ENCODE measurements around the gene NFE2L3. TPM values are rescaled to one million over a fixed set of nuclear protein-coding genes. Genes with fewer than 3 reads are reported as not detected.

NFE2L3 gene
- total and polyA plus RNA-seq, 2 of the 8 experiments (the other 6 are each of a cell fraction or from before 2014, with no cell fraction given), result 64.9 to 76.5 TPM

- Histone ChIP-seq H3K4ac (replicated peaks; ENCODE audit: insufficient read length, low read depth, low read length) (peak overlapping the region; percentile 96), H4K8ac (ENCODE audit: extremely low read depth, insufficient read depth, low read length) (peak overlapping the region; percentile 73; the same call in 1 of the 2 replicates), H2BK15ac (ENCODE audit: low read length) (peak overlapping the region; percentile 92; the same call in 1 of the 2 replicates), H3K18ac (ENCODE audit: extremely low read depth, low read length) (peak overlapping the region; percentile 91), H3K23ac (ENCODE audit: insufficient read length) (peak overlapping the region; percentile 36), H2BK5ac (ENCODE audit: low read depth, low read length) (peak overlapping the region; percentile 89; the same call in 1 of the 2 replicates), H3K79me1 (ENCODE audit: low read depth, low read length) (peaks cover 18% of the 10 kb centered on the region), H2AFZ (ENCODE audit: low read length) (no peak overlapping the region), H3K9ac (replicated peaks in 1 of 4; ENCODE audit: extremely low read depth in 1 of 4, low read depth in 3 of 4, low read length in 3 of 4) (peak overlapping the region; percentile 85 to 90 (median 86)), H3K27ac (ENCODE audit: low read depth, low read length) (peak overlapping the region; percentile 91), H2BK12ac (ENCODE audit: low read depth, low read length) (peak overlapping the region; percentile 98), H3K23me2 (ENCODE audit: low read depth, low read length) (peaks cover 6% of the 10 kb centered on the region), H3K79me2 (ENCODE audit: control insufficient read depth in 1 of 2, insufficient read depth in 2 of 2, low read length in 2 of 2) (peaks cover 13 to 56% of the 10 kb centered on the region in 2 experiments), H2BK120ac (replicated peaks; ENCODE audit: low read depth, low read length) (peak overlapping the region; percentile 76), H3K4me3 (ENCODE audit: extremely low read depth in 1 of 4, insufficient read depth in 2 of 4, low read depth in 3 of 4, low read length in 4 of 4) (peak overlapping the region; percentile 65 to 99 (median 95)), H3K27me3 (replicated peaks in 1 of 4; ENCODE audit: control insufficient read depth in 3 of 4, extremely low read depth in 1 of 4, insufficient read depth in 3 of 4, low read length in 3 of 4) (peaks cover 0 to 7% (median 0%) of the 10 kb centered on the region in 4 experiments; a peak in 2 of 7 replicates), H3K9me3 (ENCODE audit: insufficient read depth in 2 of 2, low read depth in 1 of 2, low read length in 1 of 2) (no peaks in the 10 kb centered on the region), H2AK5ac (ENCODE audit: low read depth, low read length) (peak overlapping the region; percentile 99), H3K4me1 (replicated peaks in 1 of 4; ENCODE audit: control insufficient read depth in 3 of 4, insufficient read depth in 4 of 4, low read length in 3 of 4) (peaks cover 18 to 35% (median 22%) of the 10 kb centered on the region in 4 experiments), H2BK20ac (ENCODE audit: low read length) (peak overlapping the region; percentile 76; the same call in 1 of the 2 replicates), H3K4me2 (ENCODE audit: insufficient read depth in 1 of 2, low read depth in 2 of 2, low read length in 2 of 2) (peak overlapping the region; percentile 98 to 100), H3K56ac (replicated peaks; ENCODE audit: insufficient read length, low read depth, low read length) (peak overlapping the region; percentile 75), H3K36me3 (ENCODE audit: control insufficient read depth in 2 of 4, insufficient read depth in 4 of 4, low read length in 3 of 4) (no peaks in the 10 kb centered on the region), H4K20me1 (replicated peaks in 1 of 2; ENCODE audit: control insufficient read depth in 1 of 2, insufficient read depth in 2 of 2, low read length in 2 of 2) (peaks cover 19 to 20% of the 10 kb centered on the region in 2 experiments), H4K91ac (replicated peaks; ENCODE audit: insufficient read length, low read length) (peak overlapping the region; percentile 95), H3K14ac (ENCODE audit: insufficient read length) (peak overlapping the region; percentile 95), H4K5ac (ENCODE audit: insufficient read length, low read depth, low read length) (no peak overlapping the region)
- peak; percentile 36 for FAIRE-seq
- ChIA-PET POLR2A (ENCODE audit: partially characterized antibody) (interaction anchor here (0.8 to 6.1 kb wide), 15 partner anchors 9 to 291 kb away, joined by 3 to 56 read pairs (median 8); partner anchors contain the start of genes CBX3 and HNRNPA2B1), CTCF (ENCODE audit: partially characterized antibody) (interaction anchor here (0.9 to 1.0 kb wide), 2 partner anchors 28 to 75 kb away, joined by 3 read pairs; no protein-coding TSS in a partner anchor)
- 3% methylated on average over 18 of the region's 18 CpGs; no CpG with 5 or more reads in 1 of the 2 experiments for WGBS, 2 experiments (ENCODE audit: extremely low coverage in 1 of 2, insufficient coverage in 1 of 2, insufficient read length in 1 of 2, insufficient replicate concordance in 2 of 2, low coverage in 1 of 2, low lambda C conversion rate in 2 of 2, missing lambda C conversion rate in 1 of 2)
- peak in 1 of 2 experiments; percentile 61 for DNase-seq (ENCODE audit: low read depth in 1 of 2, low spot score in 2 of 2)
- no peak for TF ChIP-seq TAF1 (IDR thresholded peaks at IDR 0.05; ENCODE audit: low read depth, low read length)
- no peak for TF ChIP-seq POU5F1 (IDR thresholded peaks at IDR 0.05; ENCODE audit: low read depth, low read length)
- TF ChIP-seq HDAC6 (IDR thresholded peaks at IDR 0.05; ENCODE audit: low read depth, low read length), result no peak
- peak in 1 of 2 experiments; percentile 70; a peak in 1 of 3 replicates for TF ChIP-seq POLR2A (IDR thresholded peaks at IDR 0.05; ENCODE audit: control extremely low read depth in 1 of 2, low read depth in 2 of 2, low read length in 2 of 2)
- TF ChIP-seq RFX5 (IDR thresholded peaks at IDR 0.05; ENCODE audit: borderline replicate concordance, low read depth, low read length), result no peak
- TF ChIP-seq POLR2AphosphoS5 (IDR thresholded peaks at IDR 0.05; ENCODE audit: low read depth, low read length), result peak; percentile 76; the same call in 1 of the 2 replicates
- TF ChIP-seq SUZ12 (IDR thresholded peaks at IDR 0.05; ENCODE audit: low read length), result no peak; the same call in 1 of the 2 replicates
- peak; percentile 76; the same call in 1 of the 2 replicates for TF ChIP-seq CHD1 (IDR thresholded peaks at IDR 0.05; ENCODE audit: low read depth, low read length)
- TF ChIP-seq EP300 (IDR thresholded peaks at IDR 0.05; ENCODE audit: borderline replicate concordance in 1 of 2, low read depth in 2 of 2, low read length in 2 of 2), result no peak
- TF ChIP-seq HDAC2 (IDR thresholded peaks at IDR 0.05; ENCODE audit: borderline replicate concordance in 1 of 2, low read depth in 2 of 2, low read length in 2 of 2), result 0 out of 4 replicates have a peak, but pooled peaks of 1 of the 2 experiments have one; percentile 26
- no peak for TF ChIP-seq E2F6 (IDR thresholded peaks at IDR 0.05)
Observed at GRCh38 chr7:26153241-26153822, 1.3 kb downstream of the NFE2L3 start.
